Fibroblast of lung (primary cell): ENCODE measurements around the gene HMX1. TPM values are rescaled to one million over a fixed set of nuclear protein-coding genes. Genes with fewer than 3 reads are reported as not detected.

Experiments used
- DNase-seq, 2 donors: peaks; one replicate each; pipeline versions ENCODE4 v3.0.0 to v3.0.0-alpha.2; 2010; ENCODE audit warnings: low read depth in 2 of 2
- H2AFZ ChIP-seq: 2 replicates; pipeline ENCODE4 v1.5.1; 2012; ENCODE audit warnings: low read length, control low read depth, inconsistent platforms
- H3K27ac ChIP-seq: 2 replicates; pipeline ENCODE4 v1.5.1; 2011; ENCODE audit warnings: low read length, control low read depth; ENCODE audit not compliant: insufficient read depth
- H3K27me3 ChIP-seq: 2 replicates; pipeline ENCODE4 v1.5.1; 2011; ENCODE audit warnings: mild to moderate bottlenecking, low read length; ENCODE audit not compliant: control insufficient read depth, insufficient read depth
- H3K36me3 ChIP-seq: 2 replicates; pipeline ENCODE4 v1.5.1; 2011; ENCODE audit warnings: low read length; ENCODE audit not compliant: control insufficient read depth, insufficient read depth
- H3K4me1 ChIP-seq: 2 replicates; pipeline ENCODE4 v1.5.1; 2011; ENCODE audit warnings: low read length; ENCODE audit not compliant: control insufficient read depth, insufficient read depth; ENCODE audit errors: extremely low read depth
- H3K4me2 ChIP-seq: 2 replicates; pipeline ENCODE4 v1.5.1; 2011; ENCODE audit warnings: low read length, control low read depth; ENCODE audit not compliant: insufficient read depth; ENCODE audit errors: extremely low read depth
- H3K4me3 ChIP-seq, 4 experiments: fragments of 200-600 bp in 1 of 4; sonication (generic) in 1 of 4; replicated peaks in 1 of 4; 2 replicates each; pipeline ENCODE4 v1.5.1; 2011 to 2016; ENCODE audit warnings: low read length in 4 of 4, low read depth in 3 of 4, mild to moderate bottlenecking in 3 of 4, control low read depth in 2 of 4, inconsistent platforms in 1 of 4, mixed read lengths in 1 of 4; ENCODE audit not compliant: insufficient read depth in 1 of 4; ENCODE audit errors: control extremely low read depth in 1 of 4
- H3K79me2 ChIP-seq: 2 replicates; pipeline ENCODE4 v1.5.1; 2012; ENCODE audit warnings: mild to moderate bottlenecking, low read length, inconsistent platforms; ENCODE audit not compliant: control insufficient read depth, insufficient read depth
- H3K9ac ChIP-seq: 2 replicates; pipeline ENCODE4 v1.5.1; 2011; ENCODE audit warnings: mild to moderate bottlenecking, low read length, control low read depth; ENCODE audit not compliant: insufficient read depth
- H3K9me3 ChIP-seq: 2 replicates; pipeline ENCODE4 v1.5.1; 2012; ENCODE audit warnings: low read depth, low read length; ENCODE audit not compliant: control insufficient read depth, insufficient read depth
- H4K20me1 ChIP-seq: 2 replicates; pipeline ENCODE4 v1.5.1; 2011; ENCODE audit warnings: low read length; ENCODE audit not compliant: control insufficient read depth, insufficient read depth; ENCODE audit errors: extremely low read depth
- CTCF ChIP-seq, 2 donors: IDR thresholded peaks in 1 of 2; conservative IDR thresholded peaks in 1 of 2; 1 replicate in 1 of 2; 2 replicates in 1 of 2; pipeline ENCODE4 v1.5.1; 2011 to 2012; ENCODE audit warnings: low read length in 2 of 2, control low read depth in 1 of 2, inconsistent platforms in 1 of 2, low read depth in 1 of 2, mild to moderate bottlenecking in 1 of 2
- EZH2 ChIP-seq: IDR thresholded peaks from 2 replicates; pipeline ENCODE4 v1.5.1; 2012; ENCODE audit warnings: low read length, control low read depth, mild to moderate bottlenecking; ENCODE audit errors: missing control alignments
- polyA plus RNA-seq, 2 donors: library from polyadenylated mRNA; depleted of rRNA in 1 of 2; stranded (reverse) in 1 of 2; unstranded in 1 of 2; fragments of >200 nt; gene quantifications; 2 replicates each; pipeline ENCODE4 v1.2.1, GENCODE V29; 2011 to 2012; ENCODE audit warnings: missing spikeins in 1 of 2
- total RNA-seq: library from RNA; depleted of rRNA; stranded (reverse); fragments of >200 nt; gene quantifications from 2 replicates; pipeline ENCODE4 v1.2.1, GENCODE V29; 2014

The HMX1 gene
- total and polyA plus RNA-seq, 2 donors (not counting 1 experiment from before 2014, with no cell fraction given), result not detected

- no peak overlapping the region for H3K4me3 ChIP-seq
- H4K20me1 ChIP-seq, result no peaks in the 10 kb centered on the region
- H3K9me3 ChIP-seq, result no peaks in the 10 kb centered on the region
- no peak overlapping the region for H2AFZ ChIP-seq
- no peak overlapping the region for H3K27ac ChIP-seq
- no peaks in the 10 kb centered on the region for H3K4me1 ChIP-seq
- peaks cover 4% of the 10 kb centered on the region for H3K27me3 ChIP-seq
- no peak overlapping the region for H3K9ac ChIP-seq
- no peak for DNase-seq
- no peaks in the 10 kb centered on the region for H3K36me3 ChIP-seq
- no peak overlapping the region for H3K4me2 ChIP-seq
- H3K79me2 ChIP-seq, result no peaks in the 10 kb centered on the region
- TF ChIP-seq EZH2 (no peak), CTCF (conservative IDR thresholded peaks at IDR 0.05 in 1 of 2, IDR thresholded peaks at IDR 0.05 in 1 of 2; ENCODE audit: low read depth in 1 of 2, low read length in 2 of 2) (no peak)
Measured at GRCh38 chr4:8880851-8881250, 9.2 kb upstream of the HMX1 start.

GRCh38 chr4:8879574-8879973 is 7.9 kb upstream of the HMX1 start:
- no peak overlapping the region for H3K4me3 ChIP-seq
- no peak for DNase-seq
- no peak overlapping the region for H2AFZ ChIP-seq
- no peaks in the 10 kb centered on the region for H3K36me3 ChIP-seq
- H3K27ac ChIP-seq, result no peak overlapping the region
- no peaks in the 10 kb centered on the region for H4K20me1 ChIP-seq
- no peaks in the 10 kb centered on the region for H3K79me2 ChIP-seq
- H3K9ac ChIP-seq, result no peak overlapping the region
- H3K4me1 ChIP-seq, result no peaks in the 10 kb centered on the region
- peaks cover 8% of the 10 kb centered on the region for H3K27me3 ChIP-seq
- TF ChIP-seq CTCF (conservative IDR thresholded peaks at IDR 0.05 in 1 of 2, IDR thresholded peaks at IDR 0.05 in 1 of 2; ENCODE audit: low read depth in 1 of 2, low read length in 2 of 2), result no peak
- TF ChIP-seq EZH2, result no peak
- no peaks in the 10 kb centered on the region for H3K9me3 ChIP-seq
- no peak overlapping the region for H3K4me2 ChIP-seq

GRCh38 chr4:8878421-8878820 is 6.8 kb upstream of the HMX1 start:
- Histone ChIP-seq H3K9me3 (no peaks in the 10 kb centered on the region), H4K20me1 (no peaks in the 10 kb centered on the region), H3K4me1 (no peaks in the 10 kb centered on the region), H3K79me2 (no peaks in the 10 kb centered on the region), H3K9ac (no peak overlapping the region), H3K4me3 (no peak overlapping the region), H3K27me3 (peaks cover 15% of the 10 kb centered on the region), H3K4me2 (no peak overlapping the region), H2AFZ (no peak overlapping the region), H3K36me3 (no peaks in the 10 kb centered on the region), H3K27ac (no peak overlapping the region)
- no peak for DNase-seq
- no peak for TF ChIP-seq CTCF (conservative IDR thresholded peaks at IDR 0.05 in 1 of 2, IDR thresholded peaks at IDR 0.05 in 1 of 2; ENCODE audit: low read depth in 1 of 2, low read length in 2 of 2)
- no peak for TF ChIP-seq EZH2
